Small intestine (tissue), 7 donors: ENCODE data around the gene TAF8. TPM values are rescaled to one million over a fixed set of nuclear protein-coding genes. Genes with fewer than 3 reads are reported as not detected.
A peak's percentile ranks its signal among the peaks of the same experiment; 100 is the strongest.

ENCODE experiments used
- DNase-seq, 2 donors: peaks; one replicate each; pipeline versions ENCODE4 v3.0.0 to v3.0.0-alpha.2; 2013
- FAIRE-seq: peaks from 2 replicates; lab custom pipeline; 2012; peaks lifted over from hg19 to GRCh38; lab: Jason Lieb, UNC
- H3K27ac ChIP-seq, 3 donors: one replicate each; pipeline ENCODE4 v1.5.1; 2013; ENCODE audit warnings: low read length in 2 of 3, mild to moderate bottlenecking in 2 of 3, control low read depth in 1 of 3, inconsistent platforms in 1 of 3, low read depth in 1 of 3, moderate library complexity in 1 of 3
- H3K27me3 ChIP-seq, 3 donors: one replicate each; pipeline ENCODE4 v1.6.1; 2013; ENCODE audit warnings: low read length in 3 of 3, inconsistent platforms in 1 of 3; ENCODE audit not compliant: control insufficient read depth in 3 of 3, insufficient read depth in 3 of 3
- H3K36me3 ChIP-seq, 3 donors: one replicate each; pipeline ENCODE4 v1.6.1; 2013; ENCODE audit warnings: low read length in 3 of 3, inconsistent platforms in 1 of 3, low read depth in 1 of 3, mild to moderate bottlenecking in 1 of 3, moderate library complexity in 1 of 3; ENCODE audit not compliant: control insufficient read depth in 3 of 3, insufficient read depth in 2 of 3
- H3K4me1 ChIP-seq, 3 donors: one replicate each; pipeline ENCODE4 v1.6.1; 2013; ENCODE audit warnings: low read length in 2 of 3, inconsistent platforms in 1 of 3, low read depth in 1 of 3, mild to moderate bottlenecking in 1 of 3, moderate library complexity in 1 of 3; ENCODE audit not compliant: control insufficient read depth in 3 of 3, insufficient read depth in 2 of 3
- H3K4me3 ChIP-seq, 3 donors: one replicate each; pipeline ENCODE4 v1.5.1; 2013; ENCODE audit warnings: low read length in 3 of 3, control low read depth in 1 of 3, inconsistent platforms in 1 of 3, low read depth in 1 of 3, mild to moderate bottlenecking in 1 of 3, moderate library complexity in 1 of 3
- H3K9me3 ChIP-seq, 2 donors: one replicate each; pipeline ENCODE4 v1.6.1; 2013; ENCODE audit warnings: low read depth in 1 of 2, low read length in 1 of 2; ENCODE audit not compliant: control insufficient read depth in 2 of 2, insufficient read depth in 1 of 2
- WGBS, 3 donors: extraction: QIAGEN DNeasy Blood & Tissue Kit; methylation state at CpG; one replicate each; pipeline ENCODE4 v1.1.7; 2013; 5-methylcytosine and 5-hydroxymethylcytosine counted together
- polyA plus RNA-seq, 4 donors: library from polyadenylated mRNA; stranded (reverse) in 3 of 4; unstranded in 1 of 4; fragments of 200-250 nt in 3 of 4; fragments of 120-200 nt in 1 of 4; gene quantifications; one replicate each; pipeline versions ENCODE4 v1.2.1 to v1.2.3, GENCODE V29; 2013
- donor health status: healthy with polysubstance abuse.
- donor health status: control.
- donor health status: control.
- donor health status: Bipolar disorder and iron deficiency.
- donor health status: healthy.

Gene TAF8
- polyA plus RNA-seq, 4 donors, result 6.7 to 33.6 (median 10.8) TPM

DNA sequence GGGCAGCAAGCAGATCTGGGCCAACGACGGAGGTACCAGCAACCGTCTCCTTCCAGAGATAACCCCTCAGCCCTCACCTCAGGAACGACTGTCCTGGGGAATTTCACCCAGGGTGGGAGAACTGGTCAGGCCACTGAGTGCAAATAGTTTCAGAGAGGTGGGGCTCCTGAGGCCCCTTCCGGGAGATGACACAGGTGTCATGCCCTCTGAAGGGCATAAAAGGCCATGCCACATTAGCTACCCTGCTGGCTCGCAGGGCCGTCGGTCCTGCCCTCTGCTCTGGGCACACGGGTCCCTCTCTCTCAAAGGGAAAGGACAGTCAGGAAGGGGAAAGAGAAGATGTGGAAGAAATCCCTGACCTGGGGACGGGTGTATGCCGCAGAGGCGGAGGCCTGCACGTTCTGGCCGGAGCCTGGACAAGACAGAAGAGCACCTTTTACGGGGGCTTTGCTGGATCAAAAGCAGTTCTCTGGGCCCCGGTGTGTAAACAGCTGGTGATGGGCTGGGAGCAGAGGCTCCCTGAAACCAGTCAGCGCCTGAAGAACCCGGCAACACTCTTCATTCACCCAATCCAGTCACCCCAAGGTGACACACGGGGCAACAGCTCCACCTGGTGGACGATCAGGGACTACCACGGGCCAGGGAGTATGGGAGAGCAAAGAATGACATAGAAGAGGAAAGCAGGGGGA lies 6.4 kb upstream of the TAF8 start:
- WGBS, 3 donors, result 34 to 44% (median 41%) methylated on average over 20 to 21 of the region's 21 CpGs
- peaks cover 4 to 34% (median 12%) of the 10 kb centered on the region in 3 donors for H3K4me1 ChIP-seq
- peak overlapping the region in 1 of 3 donors; percentile 34 for H3K4me3 ChIP-seq
- H3K27ac ChIP-seq, result peak overlapping the region in 2 of 3 donors; percentile 2 to 59
- DNase-seq, result peak; percentile 91
- FAIRE-seq, result no peak
- H3K27me3 ChIP-seq, result no peaks in the 10 kb centered on the region
- H3K9me3 ChIP-seq, result no peaks in the 10 kb centered on the region
- peaks cover 0 to 4% (median 4%) of the 10 kb centered on the region in 3 donors for H3K36me3 ChIP-seq

DNA sequence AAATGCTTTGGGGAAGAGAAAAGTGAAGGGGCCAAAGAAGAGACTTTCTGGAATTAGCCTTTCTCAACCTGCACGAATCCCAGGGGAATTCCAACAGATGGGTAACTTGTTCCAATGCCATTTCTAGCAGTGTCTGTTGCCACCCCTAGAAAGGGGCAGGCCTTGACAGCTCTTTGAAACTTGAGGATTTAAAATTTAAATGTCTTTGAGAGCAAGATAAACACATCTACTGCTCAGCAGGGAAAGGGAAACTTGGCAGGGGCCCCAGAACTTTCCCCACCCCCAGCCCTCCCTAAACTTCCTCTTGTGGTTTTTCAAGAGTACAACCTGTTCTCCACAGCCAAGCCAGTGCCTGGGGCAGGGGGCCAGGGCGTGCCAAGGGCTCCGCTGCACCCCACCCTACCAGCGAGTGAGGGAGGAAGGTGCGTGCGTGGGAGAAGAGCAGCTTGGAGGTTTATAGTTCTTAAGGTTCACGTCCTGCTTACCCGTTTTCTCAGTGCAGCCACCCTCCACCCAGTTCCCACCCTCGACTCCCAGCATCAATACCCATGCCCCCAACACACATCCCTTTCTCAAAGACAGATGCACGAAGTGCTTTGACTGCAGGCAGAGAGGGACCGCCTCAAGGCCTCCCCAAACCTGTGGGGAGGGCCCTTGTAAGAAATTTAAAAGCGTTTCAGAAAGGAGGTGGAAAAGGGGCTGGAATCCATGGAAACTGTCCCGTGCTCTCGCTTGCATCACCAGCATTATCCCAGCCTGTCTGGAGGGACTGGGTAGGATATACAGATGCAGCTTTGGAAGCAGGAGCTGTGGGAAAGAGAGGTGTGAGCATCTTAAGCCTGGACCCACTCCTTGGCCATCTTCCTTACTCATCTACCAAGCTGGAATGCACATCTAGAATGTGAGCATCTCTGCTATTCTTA lies 4.5 kb upstream of the TAF8 start:
- peak overlapping the region in 2 of 3 donors; percentile 32 to 42 for H3K4me3 ChIP-seq
- H3K27me3 ChIP-seq, result no peaks in the 10 kb centered on the region
- no peak for FAIRE-seq
- H3K9me3 ChIP-seq, result no peaks in the 10 kb centered on the region
- H3K4me1 ChIP-seq, result peaks cover 4 to 45% (median 18%) of the 10 kb centered on the region in 3 donors
- WGBS, 3 donors, result 3 to 9% (median 9%) methylated on average over 14 of the region's 14 CpGs
- H3K36me3 ChIP-seq, result peaks cover 0 to 4% (median 0%) of the 10 kb centered on the region in 3 donors
- H3K27ac ChIP-seq, result peak overlapping the region; percentile 50 to 88 (median 66)
- peak; percentile 72 to 89 for DNase-seq

DNA sequence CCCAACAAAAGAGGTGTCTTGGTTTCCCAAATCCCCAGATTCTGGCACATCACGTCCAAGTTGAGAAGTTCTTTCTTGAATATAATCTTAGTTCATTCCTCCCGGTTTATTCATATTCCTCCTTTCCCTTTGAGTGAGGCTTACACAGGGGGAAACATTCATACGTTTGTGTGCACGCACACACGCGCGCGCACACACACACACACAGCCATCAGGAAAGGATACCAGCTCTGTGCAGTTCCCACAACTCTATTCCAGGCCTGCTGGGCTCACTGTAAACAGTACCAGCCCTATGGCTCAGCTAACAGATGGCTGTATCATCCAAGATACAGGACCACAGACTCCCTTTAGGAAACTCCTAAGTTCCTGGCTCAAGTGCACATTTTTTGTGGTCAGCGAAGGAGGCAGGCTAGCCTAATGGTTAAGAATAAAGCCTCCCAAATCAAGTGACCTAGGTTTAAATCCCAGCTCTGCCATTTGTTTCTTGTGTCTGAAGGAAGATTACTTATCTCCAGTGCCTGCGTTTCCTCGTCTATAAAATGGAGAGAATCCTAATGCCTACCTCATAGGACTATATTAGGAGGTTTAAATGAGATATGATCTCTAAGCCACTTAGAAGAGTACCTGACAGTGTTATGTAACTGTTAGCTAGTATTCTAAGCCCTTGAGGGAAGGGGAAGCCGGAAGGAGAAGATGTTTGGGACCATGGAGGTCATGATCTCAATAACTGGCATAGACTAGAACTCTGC lies 3.7 kb upstream of the TAF8 start:
- 55 to 71% (median 60%) methylated on average over 12 of the region's 12 CpGs for WGBS, 3 donors

DNA sequence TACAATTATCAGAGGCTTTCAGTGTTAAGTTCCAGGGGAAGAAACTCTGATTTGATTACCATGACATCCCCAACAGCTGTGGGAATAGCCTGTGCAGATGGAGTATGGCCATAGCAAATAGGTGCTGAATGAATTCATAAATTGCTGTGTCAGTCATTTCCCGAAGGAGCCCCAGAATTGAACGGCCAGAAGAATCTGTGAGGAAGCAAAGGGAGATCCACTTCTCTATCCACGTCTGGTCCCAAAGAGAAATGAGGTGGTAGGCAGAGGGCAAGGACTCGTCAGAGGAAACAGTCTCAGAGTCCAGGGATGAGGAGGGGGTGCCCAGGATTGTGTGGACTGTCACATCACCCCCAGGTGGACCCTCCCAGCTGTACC lies 3.1 kb upstream of the TAF8 start:
- no peak for DNase-seq
- Histone ChIP-seq H3K9me3 (no peaks in the 10 kb centered on the region), H3K4me3 (peak overlapping the region in 2 of 3 donors; percentile 78 to 89), H3K36me3 (peaks cover 0 to 6% (median 0%) of the 10 kb centered on the region in 3 donors), H3K27me3 (no peaks in the 10 kb centered on the region), H3K4me1 (peaks cover 6 to 53% (median 18%) of the 10 kb centered on the region in 3 donors), H3K27ac (peak overlapping the region in 2 of 3 donors; percentile 5 to 77)
- no peak for FAIRE-seq
- WGBS, 3 donors, result 41 to 70% (median 46%) methylated on average over 4 of the region's 4 CpGs

More for the DNA sequence above, 3.7 kb upstream of the TAF8 start:
- Histone ChIP-seq H3K36me3 (peaks cover 0 to 4% (median 0%) of the 10 kb centered on the region in 3 donors), H3K4me3 (peak overlapping the region in 2 of 3 donors; percentile 42 to 78), H3K4me1 (peaks cover 6 to 47% (median 18%) of the 10 kb centered on the region in 3 donors), H3K27ac (peak overlapping the region; percentile 47 to 88 (median 50)), H3K9me3 (no peaks in the 10 kb centered on the region), H3K27me3 (no peaks in the 10 kb centered on the region)
- no peak for DNase-seq
- FAIRE-seq, result no peak

DNA sequence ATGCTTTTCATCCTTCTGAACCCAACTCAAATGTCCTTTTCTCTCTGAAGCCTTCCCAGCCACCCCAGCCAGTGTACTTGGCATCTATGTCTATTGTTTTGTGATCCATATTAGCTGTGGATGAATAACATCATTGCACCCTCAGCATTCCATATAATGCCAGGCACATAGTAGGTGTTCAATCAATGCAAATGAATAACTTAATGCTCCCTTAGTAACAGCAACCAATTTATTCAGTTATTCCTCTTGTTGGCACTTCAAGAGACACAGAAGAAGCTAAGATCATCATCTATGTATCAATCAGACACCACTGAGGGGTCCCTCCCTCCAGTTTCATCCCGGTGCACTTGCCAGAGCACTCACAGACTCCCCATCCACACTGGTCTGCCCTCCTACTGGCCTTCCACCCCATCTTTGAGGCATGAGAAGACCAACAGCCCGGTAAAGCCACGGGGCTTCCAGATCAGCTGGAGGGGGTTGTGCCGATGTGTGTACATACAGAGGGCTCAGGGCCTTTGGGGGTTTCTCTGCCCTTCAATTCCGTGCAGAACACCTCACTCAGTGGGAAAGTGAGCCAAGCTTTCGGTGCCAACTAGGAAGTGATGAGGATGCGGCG lies 2.4 kb upstream of the TAF8 start:
- peaks cover 6 to 58% (median 18%) of the 10 kb centered on the region in 3 donors for H3K4me1 ChIP-seq
- peak overlapping the region in 2 of 3 donors; percentile 56 to 92 for H3K27ac ChIP-seq
- H3K9me3 ChIP-seq, result no peaks in the 10 kb centered on the region
- DNase-seq (no peak), FAIRE-seq (no peak)
- no peaks in the 10 kb centered on the region for H3K27me3 ChIP-seq
- peak overlapping the region; percentile 78 to 89 (median 84) for H3K4me3 ChIP-seq
- 0 to 1% (median 1%) methylated on average over 8 of the region's 8 CpGs for WGBS, 3 donors
- H3K36me3 ChIP-seq, result peaks cover 0 to 7% (median 0%) of the 10 kb centered on the region in 3 donors

DNA sequence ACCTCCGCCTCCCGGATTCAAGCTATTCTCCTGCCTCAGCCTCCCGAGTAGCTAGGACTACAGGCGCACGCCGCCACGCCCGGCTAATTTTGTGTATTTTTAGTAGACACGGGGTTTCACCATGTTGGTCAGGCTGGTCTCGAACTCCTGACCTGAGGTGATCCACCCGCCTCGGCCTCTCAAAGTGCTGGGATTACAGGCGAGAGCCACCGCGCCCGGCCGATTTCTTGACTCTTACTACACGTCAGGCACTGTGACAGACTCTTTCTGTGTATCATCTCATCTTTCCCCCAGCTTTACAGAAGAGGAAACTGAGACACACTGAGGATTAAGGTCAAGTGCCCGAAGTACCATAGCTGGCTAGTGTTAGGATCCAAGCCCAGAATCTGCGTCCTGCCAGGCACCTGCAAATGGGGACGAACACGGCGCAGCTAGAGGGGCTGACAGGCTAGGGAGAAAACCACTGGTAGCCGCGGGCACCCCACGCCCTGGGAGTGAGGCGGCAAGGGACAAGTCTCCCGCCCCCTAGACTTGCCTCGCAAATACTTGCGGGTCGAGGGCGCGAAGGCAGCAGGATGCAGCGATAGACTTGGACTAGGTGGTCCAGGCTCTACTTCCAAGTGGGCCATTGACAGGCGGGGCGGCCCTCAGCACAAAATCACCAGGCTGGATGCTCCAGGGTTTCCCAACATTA lies 1.1 kb upstream of the TAF8 start:
- 52 to 58% (median 52%) methylated on average over 35 to 36 of the region's 36 CpGs for WGBS, 3 donors
- no peak for FAIRE-seq
- H3K36me3 ChIP-seq, result peaks cover 0 to 11% (median 3%) of the 10 kb centered on the region in 3 donors
- peak overlapping the region in 1 of 3 donors; percentile 92 for H3K27ac ChIP-seq
- no peaks in the 10 kb centered on the region for H3K9me3 ChIP-seq
- no peaks in the 10 kb centered on the region for H3K27me3 ChIP-seq
- peak overlapping the region; percentile 2 to 84 (median 78) for H3K4me3 ChIP-seq
- H3K4me1 ChIP-seq, result peaks cover 6 to 60% (median 18%) of the 10 kb centered on the region in 3 donors
- DNase-seq, result no peak

DNA sequence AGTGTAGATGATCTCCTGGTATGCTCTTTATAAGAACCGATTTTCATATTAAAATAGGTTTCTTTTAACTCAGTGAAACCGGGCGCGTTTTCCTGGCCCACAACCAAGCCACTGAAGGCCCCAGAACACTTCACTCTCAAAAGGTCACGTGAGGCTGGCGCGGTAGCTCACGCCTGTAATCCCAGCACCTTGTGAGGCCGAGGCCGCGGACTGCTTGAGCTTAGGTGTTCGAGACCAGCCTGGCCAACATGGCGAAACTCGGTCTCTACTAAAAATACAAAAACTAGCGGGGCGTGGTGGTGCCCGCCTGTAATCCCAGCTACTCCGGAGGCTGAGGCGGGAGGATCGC lies 402 bp upstream of the TAF8 start:
- peaks cover 6 to 59% (median 15%) of the 10 kb centered on the region in 3 donors for H3K4me1 ChIP-seq
- peak overlapping the region in 2 of 3 donors; percentile 59 to 82 for H3K4me3 ChIP-seq
- DNase-seq (peak in 1 of 2 donors; percentile 31), FAIRE-seq (no peak)
- H3K9me3 ChIP-seq, result no peaks in the 10 kb centered on the region
- H3K27ac ChIP-seq, result peak overlapping the region in 1 of 3 donors; percentile 92
- no peaks in the 10 kb centered on the region for H3K27me3 ChIP-seq
- 37 to 56% (median 47%) methylated on average over 20 of the region's 20 CpGs for WGBS, 3 donors
- H3K36me3 ChIP-seq, result peaks cover 0 to 17% (median 5%) of the 10 kb centered on the region in 3 donors
